Suprapubic skin (tissue), 4 donors: ENCODE measurements around the gene GPBP1. TPM values are rescaled to one million over a fixed set of nuclear protein-coding genes. Genes with fewer than 3 reads are reported as not detected.
"Not testable (repeated sequence)": the region's sequence is repeated elsewhere in the genome, so short reads cannot be mapped to it uniquely, and the experiment has no call there.

Experiments used
- DNase-seq, 2 donors: peaks; one replicate each; pipeline ENCODE4 v3.0.0-alpha.2; 2019; ENCODE audit warnings: low spot score in 2 of 2
- H3K27ac ChIP-seq: fragments of 200-600 bp; sonication (generic); one replicate; pipeline ENCODE4 v1.5.1; 2019
- H3K27me3 ChIP-seq: fragments of 200-600 bp; sonication (generic); one replicate; pipeline ENCODE4 v1.5.1; 2019
- H3K36me3 ChIP-seq: fragments of 200-600 bp; sonication (generic); one replicate; pipeline ENCODE4 v1.5.1; 2019
- H3K4me1 ChIP-seq: fragments of 200-600 bp; sonication (generic); one replicate; pipeline ENCODE4 v1.5.1; 2019
- H3K4me3 ChIP-seq: fragments of 200-600 bp; sonication (generic); one replicate; pipeline ENCODE4 v1.5.1; 2019; ENCODE audit warnings: mild to moderate bottlenecking
- H3K9me3 ChIP-seq: fragments of 200-600 bp; sonication (generic); one replicate; pipeline ENCODE4 v1.5.1; 2019
- EP300 ChIP-seq: sonication (generic); formaldehyde crosslinking; IDR thresholded peaks from one replicate; pipeline ENCODE4 v1.6.1; 2017; ENCODE audit warnings: antibody characterized with exemption
- POLR2A ChIP-seq, 2 donors: fragments of 450-650 bp; IDR thresholded peaks; one replicate each; pipeline ENCODE4 v1.6.1; 2017; ENCODE audit warnings: antibody characterized with exemption in 2 of 2, mild to moderate bottlenecking in 2 of 2, moderate library complexity in 2 of 2
- POLR2AphosphoS5 ChIP-seq, 3 donors: sonication (generic); formaldehyde crosslinking; IDR thresholded peaks; one replicate each; pipeline ENCODE4 v1.6.1; 2017; ENCODE audit warnings: antibody characterized with exemption in 3 of 3
- WGBS: methylation state at CpG from one replicate; pipeline ENCODE4 v1.1.5; 2018; 5-methylcytosine and 5-hydroxymethylcytosine counted together
- total RNA-seq, 4 donors: library from RNA; depleted of rRNA; stranded (reverse); fragments of >200 nt; gene quantifications; one replicate each; pipeline ENCODE4 v1.1.0, GENCODE V29; 2016
- TF ChIP-seq, protein P1 (sequence below), 2 donors: fragments of 200-600 bp in 1 of 2; fragments of 450-650 bp in 1 of 2; sonication (generic) in 1 of 2; IDR thresholded peaks; one replicate each; pipeline ENCODE4 v1.5.1; 2016 to 2019; ENCODE audit warnings: antibody characterized with exemption in 2 of 2, mild to moderate bottlenecking in 1 of 2, moderate library complexity in 1 of 2

The GPBP1 gene
- total RNA-seq, 4 donors from 2014 or later: 49.3 to 74.8 (median 62.5) TPM

DNA sequence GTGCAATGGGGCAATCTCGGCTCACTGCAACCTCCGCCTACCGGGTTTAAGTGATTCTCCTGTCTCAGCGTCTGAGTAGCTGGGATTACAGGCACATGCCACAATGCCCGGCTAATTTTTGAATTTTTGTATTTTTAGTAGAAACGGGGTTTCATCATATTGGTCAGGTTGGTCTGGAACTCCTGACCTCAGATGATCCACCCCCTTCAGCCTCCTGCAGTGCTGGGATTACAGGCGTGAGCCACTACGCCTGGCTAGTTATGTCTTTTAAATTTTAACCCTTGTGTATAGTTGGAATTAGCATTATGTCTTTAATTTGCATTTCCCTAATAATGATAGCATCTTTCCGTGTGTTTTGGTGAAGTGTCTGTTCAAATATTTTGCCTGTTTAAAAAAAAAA, 11.5 kb downstream of the GPBP1 start:
- TF ChIP-seq, protein P1, sequence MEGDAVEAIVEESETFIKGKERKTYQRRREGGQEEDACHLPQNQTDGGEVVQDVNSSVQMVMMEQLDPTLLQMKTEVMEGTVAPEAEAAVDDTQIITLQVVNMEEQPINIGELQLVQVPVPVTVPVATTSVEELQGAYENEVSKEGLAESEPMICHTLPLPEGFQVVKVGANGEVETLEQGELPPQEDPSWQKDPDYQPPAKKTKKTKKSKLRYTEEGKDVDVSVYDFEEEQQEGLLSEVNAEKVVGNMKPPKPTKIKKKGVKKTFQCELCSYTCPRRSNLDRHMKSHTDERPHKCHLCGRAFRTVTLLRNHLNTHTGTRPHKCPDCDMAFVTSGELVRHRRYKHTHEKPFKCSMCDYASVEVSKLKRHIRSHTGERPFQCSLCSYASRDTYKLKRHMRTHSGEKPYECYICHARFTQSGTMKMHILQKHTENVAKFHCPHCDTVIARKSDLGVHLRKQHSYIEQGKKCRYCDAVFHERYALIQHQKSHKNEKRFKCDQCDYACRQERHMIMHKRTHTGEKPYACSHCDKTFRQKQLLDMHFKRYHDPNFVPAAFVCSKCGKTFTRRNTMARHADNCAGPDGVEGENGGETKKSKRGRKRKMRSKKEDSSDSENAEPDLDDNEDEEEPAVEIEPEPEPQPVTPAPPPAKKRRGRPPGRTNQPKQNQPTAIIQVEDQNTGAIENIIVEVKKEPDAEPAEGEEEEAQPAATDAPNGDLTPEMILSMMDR (IDR thresholded peaks at IDR 0.05): no peak
- TF ChIP-seq POLR2AphosphoS5 (IDR thresholded peaks at IDR 0.05) (no peak), POLR2A (IDR thresholded peaks at IDR 0.05) (no peak), EP300 (no peak)
- Histone ChIP-seq H3K36me3 (peaks cover 9% of the 10 kb centered on the region), H3K27me3 (no peaks in the 10 kb centered on the region), H3K27ac (no peak overlapping the region), H3K9me3 (no peaks in the 10 kb centered on the region), H3K4me1 (peaks cover 67% of the 10 kb centered on the region), H3K4me3 (no peak overlapping the region)
- WGBS: 51% methylated on average over 9 of the region's 9 CpGs
- DNase-seq: no peak

DNA sequence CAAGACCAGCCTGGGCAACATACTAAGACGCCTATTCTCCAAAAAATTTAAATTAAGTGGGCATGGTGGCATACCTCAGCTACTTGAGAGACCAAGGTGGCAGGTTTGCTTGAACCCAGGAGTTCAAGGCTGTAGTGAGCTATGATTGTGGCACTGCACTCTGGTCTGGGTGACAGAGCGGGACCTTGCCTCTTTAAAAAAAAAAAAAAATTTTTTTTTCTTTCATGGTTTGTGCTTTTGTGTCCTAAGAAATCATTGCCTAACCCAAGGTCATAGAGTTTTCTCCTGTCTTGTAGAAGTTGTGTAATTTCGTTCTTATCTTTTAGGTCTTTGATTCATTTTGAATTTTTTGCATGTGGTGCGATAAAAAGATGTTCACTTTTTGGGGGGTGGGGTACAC, 12.3 kb downstream of the GPBP1 start:
- DNase-seq: no peak
- Histone ChIP-seq H3K4me3 (no peak overlapping the region), H3K27me3 (no peaks in the 10 kb centered on the region), H3K27ac (no peak overlapping the region), H3K9me3 (no peaks in the 10 kb centered on the region), H3K4me1 (peaks cover 58% of the 10 kb centered on the region), H3K36me3 (peaks cover 9% of the 10 kb centered on the region)
- TF ChIP-seq, protein P1 (IDR thresholded peaks at IDR 0.05): no peak
- TF ChIP-seq POLR2A (IDR thresholded peaks at IDR 0.05): no peak
- TF ChIP-seq POLR2AphosphoS5 (IDR thresholded peaks at IDR 0.05): no peak
- TF ChIP-seq EP300: no peak
- 72% methylated on average over 4 of the region's 4 CpGs for WGBS

DNA sequence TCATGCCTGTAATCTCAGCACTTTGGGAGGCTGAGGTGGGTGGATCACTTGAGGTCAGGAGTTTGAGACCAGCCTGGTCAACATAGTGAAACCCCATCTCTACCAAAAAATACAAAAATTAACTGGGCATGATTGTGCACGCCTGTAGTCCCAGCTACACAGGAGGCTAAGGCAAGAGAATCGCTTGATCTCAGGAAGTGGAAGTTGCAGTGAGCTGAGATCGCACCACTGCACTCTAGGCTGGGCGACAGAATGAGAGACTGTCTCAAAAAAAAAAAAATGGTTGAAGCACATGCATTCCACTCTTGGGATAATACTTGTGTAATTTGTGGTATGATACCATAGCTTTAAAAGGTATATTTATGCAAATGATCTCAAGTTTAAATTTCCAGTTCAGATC, 14.1 kb downstream of the GPBP1 start:
- H3K4me1 ChIP-seq: peaks cover 50% of the 10 kb centered on the region
- WGBS: 76% methylated on average over 4 of the region's 4 CpGs
- not testable (repeated sequence) for H3K27me3 ChIP-seq, H3K4me3 ChIP-seq, H3K9me3 ChIP-seq, H3K36me3 ChIP-seq, H3K27ac ChIP-seq, DNase-seq

DNA sequence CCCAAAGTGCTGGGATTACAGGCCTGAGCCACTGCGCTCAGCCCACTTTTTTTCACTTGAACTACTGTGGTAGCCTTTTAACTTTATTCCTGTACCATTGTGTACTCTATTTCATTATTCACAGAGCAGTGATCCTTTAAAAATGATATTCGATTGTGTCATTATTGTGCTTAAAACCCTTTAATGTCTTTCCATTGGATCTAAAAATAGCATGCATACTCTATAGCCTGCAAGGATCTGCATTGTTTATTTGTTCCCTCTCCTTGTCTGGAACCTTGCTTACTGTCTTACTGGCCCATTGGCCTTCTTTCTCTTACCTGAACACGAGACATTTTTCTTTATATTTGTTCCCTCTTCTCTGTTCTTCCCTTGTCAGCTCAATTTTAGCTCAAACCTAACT, 15.7 kb downstream of the GPBP1 start:
- Histone ChIP-seq H3K27me3 (no peaks in the 10 kb centered on the region), H3K27ac (no peak overlapping the region), H3K4me3 (no peak overlapping the region), H3K9me3 (no peaks in the 10 kb centered on the region), H3K4me1 (peaks cover 45% of the 10 kb centered on the region), H3K36me3 (no peaks in the 10 kb centered on the region)
- TF ChIP-seq POLR2AphosphoS5 (IDR thresholded peaks at IDR 0.05): no peak
- TF ChIP-seq EP300: no peak
- TF ChIP-seq, protein P1 (IDR thresholded peaks at IDR 0.05): no peak
- no peak for DNase-seq
- WGBS: 80% methylated on average over 3 of the region's 3 CpGs

DNA sequence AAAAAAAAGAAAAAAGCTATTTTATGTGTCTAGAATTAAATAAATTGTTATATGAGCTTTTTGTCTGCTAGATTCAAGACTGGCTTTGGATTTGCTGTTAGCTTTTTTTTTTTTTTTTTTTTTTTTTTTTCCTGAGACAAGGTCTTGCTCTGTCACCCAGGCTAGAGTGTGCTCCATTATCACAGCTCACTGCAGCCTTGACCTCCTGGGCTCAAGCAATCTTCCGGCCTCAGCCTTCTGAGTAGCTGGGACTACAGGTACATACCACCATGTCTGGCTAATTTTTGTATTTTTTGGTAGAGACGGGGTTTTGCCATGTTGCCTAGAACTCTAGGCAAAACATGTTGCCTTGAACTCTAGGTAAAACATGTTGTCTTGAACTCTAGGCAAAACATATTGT, 16.7 kb downstream of the GPBP1 start:
- no peak overlapping the region for H3K27ac ChIP-seq
- WGBS: 95% methylated on average over 2 of the region's 2 CpGs
- TF ChIP-seq, protein P1 (IDR thresholded peaks at IDR 0.05): no peak
- H3K36me3 ChIP-seq: no peaks in the 10 kb centered on the region
- no peaks in the 10 kb centered on the region for H3K9me3 ChIP-seq
- H3K4me3 ChIP-seq: no peak overlapping the region
- no peaks in the 10 kb centered on the region for H3K27me3 ChIP-seq
- no peak for DNase-seq
- H3K4me1 ChIP-seq: peaks cover 41% of the 10 kb centered on the region

DNA sequence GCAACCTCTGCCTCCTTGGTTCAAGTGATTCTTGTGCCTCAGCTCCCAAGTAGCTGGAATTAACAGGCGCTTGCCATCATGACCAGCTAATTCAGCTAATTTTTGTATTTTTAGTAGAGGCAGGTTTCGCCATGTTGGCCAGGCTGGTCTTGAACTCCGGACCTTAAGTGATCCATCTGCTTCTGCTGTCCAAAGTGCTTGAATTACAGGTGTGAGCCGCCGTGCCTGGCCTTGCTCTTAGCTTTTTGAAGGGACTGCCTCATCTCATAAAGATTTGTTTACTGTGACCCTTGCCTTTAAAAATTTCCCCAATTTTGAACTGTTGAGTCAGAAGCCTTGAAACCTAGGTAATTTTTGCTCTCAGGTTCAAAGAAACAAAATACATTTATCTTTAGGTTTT, 17.3 kb downstream of the GPBP1 start:
- Histone ChIP-seq H3K4me3 (no peak overlapping the region), H3K4me1 (peaks cover 35% of the 10 kb centered on the region), H3K27ac (no peak overlapping the region), H3K9me3 (no peaks in the 10 kb centered on the region), H3K36me3 (no peaks in the 10 kb centered on the region), H3K27me3 (no peaks in the 10 kb centered on the region)
- WGBS: 97% methylated on average over 5 of the region's 5 CpGs
- TF ChIP-seq, protein P1 (IDR thresholded peaks at IDR 0.05): no peak
- TF ChIP-seq POLR2A (IDR thresholded peaks at IDR 0.05) (no peak), EP300 (no peak), POLR2AphosphoS5 (IDR thresholded peaks at IDR 0.05) (no peak)
- DNase-seq: no peak
